Activated T-helper 1 cell treated with Interleukin-2 at 50 U/mL for 16 hours (primary cell): ENCODE measurements around the gene SYMPK.
"Not testable (repeated sequence)": the region's sequence is repeated elsewhere in the genome, so short reads cannot be mapped to it uniquely, and the experiment has no call there.

Experiments
- DNase-seq: peaks from one replicate; pipeline ENCODE4 v3.0.0-alpha.2; 2020; ENCODE audit warnings: low read depth

Gene SYMPK

DNA sequence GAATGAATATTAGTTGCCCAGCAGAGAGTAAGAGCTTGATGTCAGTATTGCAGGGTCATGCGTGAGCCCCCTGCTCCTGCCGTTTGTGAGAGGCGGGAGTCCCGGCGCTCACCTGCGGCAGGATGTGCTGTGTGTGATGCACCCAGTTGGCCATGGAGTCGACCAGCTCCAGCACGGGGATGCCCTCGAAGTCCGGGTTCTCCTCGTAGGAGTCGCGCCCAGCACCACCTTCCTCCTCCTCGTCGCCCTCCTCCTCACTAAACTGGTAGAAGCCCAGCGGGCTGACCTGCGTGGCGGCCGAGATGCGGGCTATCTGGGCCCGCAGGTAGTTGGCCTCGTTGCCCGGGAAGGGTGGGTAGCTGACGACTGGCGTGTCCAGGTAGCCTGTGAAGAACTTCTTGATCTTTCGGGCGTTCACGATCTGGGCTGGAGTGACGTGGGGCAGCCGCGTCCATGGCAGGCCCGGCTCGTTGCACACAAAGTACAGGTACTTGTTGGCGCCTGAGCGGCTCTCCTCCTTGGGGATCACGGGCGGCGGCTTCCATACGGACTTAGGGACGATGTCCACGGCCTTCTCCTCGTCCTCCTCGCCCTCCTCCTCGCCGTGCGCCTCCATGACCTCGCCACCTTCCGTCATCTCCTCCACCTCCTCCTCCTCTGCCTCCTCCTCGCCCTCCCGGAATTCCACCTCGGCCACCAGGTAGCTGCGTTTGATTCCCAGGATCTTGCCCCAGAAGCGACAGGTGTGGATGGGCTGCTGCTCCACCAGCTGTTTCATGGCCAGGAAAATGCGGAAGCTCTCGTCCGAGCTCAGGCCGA is 58.6 kb downstream of the SYMPK start:
- no peak for DNase-seq

DNA sequence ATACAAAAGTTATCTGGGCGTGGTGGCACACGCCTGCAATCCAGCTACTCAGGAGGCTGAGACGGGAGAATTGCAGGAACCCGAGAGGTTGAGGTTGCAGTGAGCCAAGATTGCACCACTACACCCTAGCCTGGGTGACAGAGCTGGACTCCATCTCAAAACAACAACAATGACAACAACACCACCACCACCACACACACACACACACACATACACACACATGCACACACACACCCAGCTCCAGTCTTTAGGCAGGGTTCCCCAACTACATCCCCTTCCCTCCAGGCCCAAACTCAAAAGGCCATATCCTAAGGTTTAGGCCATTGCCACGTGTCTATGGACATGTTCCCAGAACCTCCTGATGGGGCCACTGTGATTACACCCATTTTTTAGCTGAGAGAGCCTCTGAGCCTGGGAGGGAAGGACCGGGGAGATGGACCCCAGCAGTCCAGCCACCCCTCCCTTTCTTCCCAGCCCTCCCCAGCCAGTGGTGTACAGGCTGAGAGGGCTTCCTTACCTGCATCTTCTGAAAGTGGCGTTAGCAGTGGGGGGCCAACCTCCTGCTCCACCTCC is 61.3 kb downstream of the SYMPK start:
- DNase-seq, result no peak

DNA sequence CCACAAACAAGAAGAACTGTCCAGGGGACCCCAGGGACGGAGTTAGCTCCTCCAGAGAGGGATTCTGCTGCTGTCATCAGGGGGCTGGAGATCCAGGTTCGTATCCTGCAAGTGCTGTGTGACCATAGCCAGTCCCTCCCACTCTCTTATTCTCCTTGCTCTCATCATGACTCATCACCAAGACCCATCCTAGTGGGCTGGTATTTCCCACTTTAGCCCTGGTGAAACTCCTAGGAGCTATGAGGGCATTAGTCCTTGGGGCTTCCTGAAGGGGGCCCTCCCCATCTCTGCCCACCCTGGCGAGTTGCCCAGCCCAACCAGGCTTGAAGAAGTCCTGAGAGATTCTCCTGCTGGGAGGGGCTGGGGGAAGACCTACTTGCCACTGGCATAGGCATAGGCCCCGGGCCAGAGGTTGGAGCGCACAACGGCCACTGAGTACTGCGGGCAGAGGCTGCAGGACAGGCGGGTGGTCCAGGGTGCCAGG is 62.8 kb downstream of the SYMPK start:
- DNase-seq, result no peak

DNA sequence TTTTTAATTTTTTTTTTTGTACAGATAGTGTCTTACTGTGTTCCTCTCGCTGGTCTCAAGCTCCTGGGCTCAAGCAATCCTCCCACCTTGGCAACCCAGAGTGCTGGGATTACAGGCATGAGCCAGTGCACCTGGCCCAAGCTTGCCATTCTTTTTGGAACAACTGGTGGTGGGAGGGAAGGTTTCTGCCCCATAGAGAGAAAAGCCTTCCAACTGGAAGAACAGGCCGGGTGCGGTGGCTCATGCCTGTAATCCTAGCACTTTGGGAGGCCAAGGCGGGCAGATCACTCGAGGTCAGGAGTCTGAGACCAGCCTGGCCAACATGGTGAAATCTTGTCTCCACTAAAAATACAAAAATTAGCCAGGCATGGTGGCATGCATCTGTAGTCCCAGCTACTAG is 63.4 kb downstream of the SYMPK start:
- DNase-seq, result not testable (repeated sequence)

DNA sequence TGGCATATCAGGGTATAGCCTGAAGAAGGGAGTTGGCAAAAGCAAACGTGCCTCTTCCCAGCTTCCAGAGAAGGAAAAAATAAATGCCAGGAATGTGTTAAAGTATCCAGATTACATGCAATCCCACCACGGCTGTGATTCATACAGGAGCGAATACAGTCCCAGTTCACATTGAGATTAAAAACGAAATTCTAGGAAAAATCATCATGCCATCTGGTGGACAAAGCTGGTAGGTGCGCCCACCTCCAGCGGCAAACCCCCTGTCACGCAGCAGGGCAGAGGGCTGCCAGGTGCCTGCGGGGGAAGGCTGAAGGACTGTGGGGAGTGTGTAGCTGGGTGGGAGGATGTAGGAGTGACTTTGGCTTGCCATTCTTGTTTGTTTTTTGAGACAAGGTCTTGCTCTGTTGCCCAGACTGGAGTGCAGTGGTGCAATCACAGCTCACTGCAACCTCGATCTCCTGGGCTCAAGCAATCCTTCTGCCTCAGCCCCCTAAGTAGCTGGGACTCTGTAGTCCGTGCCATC is 63.9 kb downstream of the SYMPK start:
- peak; percentile 31 for DNase-seq

DNA sequence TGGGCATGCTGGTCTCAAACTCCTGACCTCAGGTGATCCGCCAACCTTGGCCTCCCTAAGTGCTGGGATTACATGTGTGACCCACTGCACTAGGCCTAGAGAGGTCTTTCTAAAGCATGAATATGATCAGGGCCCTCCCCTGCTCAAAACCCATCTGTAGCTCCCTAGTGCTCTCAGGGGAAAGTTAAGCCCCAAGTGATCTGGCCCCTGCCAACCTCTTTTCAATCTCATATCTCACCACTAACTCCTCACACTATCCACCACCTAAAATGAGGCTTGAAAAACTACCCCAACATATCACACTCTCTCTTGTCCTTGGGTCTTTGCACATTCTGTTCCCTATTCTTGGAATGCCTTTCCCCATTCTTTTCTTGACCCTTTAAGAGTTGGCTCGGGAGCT is 68.3 kb downstream of the SYMPK start:
- DNase-seq, result no peak

DNA sequence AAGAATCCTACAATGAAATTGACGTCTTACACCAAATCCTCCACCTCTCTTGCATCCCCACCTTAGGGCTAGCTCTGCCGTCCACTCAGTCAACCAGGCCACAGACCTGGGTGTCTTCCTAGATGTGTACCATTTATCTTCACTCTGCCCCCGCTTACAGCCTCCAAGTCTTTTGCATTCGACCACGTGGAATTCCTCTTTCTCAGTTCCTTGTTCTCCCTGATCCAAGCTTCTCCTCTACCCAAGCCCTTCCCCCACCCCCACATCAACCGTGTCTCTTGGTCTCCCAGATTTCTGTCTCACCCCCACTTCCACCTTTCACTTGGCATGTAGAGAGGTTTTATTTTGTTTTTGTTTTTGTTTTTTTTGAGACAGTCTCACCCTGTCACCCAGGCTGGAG is 69.1 kb downstream of the SYMPK start:
- no peak for DNase-seq

DNA sequence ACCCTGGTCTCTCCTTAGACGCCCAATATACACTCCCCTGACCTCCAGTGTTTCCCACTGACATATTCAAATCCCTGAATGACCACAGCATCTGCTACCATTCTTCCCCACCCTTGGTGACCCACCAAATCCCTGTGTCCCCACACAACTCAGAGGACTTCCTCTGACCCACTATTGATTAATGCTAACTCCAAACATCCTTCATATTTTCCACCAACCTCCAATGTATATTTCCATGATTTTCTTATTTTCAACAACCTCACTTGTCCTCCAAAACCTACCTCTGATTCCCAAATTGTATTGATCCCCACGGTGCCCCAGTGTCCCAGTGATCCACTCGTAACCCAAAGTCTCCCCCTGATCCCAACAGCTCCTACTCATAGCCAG is 69.8 kb downstream of the SYMPK start:
- no peak for DNase-seq

DNA sequence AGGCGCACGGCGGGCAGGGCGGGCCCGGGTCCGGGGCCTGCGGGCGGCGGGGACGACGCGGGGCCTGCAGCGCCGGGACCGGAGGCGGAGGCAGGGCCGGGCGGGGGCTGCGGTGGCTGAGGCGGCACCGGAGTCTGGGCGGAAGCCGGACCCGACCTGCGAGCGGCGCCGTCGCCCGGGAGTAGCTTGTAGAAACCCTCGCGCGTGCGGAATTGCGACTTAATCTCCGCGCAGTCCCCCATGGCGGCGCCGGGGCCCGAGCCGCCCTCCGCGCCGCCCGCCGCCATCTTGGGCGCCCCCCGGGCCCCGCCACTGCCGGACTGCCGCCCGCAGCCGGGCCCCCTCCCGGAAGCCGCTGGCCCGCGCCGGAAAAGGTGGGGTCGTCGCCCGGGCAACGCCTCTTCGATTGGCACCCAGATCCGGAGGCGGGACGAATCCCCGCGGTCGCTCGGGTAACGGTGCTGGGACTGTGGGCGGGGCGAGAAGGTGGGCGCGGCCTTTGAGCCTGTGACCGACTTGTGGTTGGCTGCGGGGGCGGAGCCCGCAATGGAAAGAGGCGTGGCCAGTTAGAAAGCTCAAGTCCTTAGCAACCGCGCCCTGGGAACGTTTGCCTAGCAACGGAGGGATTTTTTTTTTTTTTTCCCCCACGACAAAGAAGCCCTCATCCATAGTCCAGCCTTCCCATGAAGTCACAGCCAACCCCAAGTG is 70.3 kb downstream of the SYMPK start, which contains the start of gene DMWD:
Gene DMWD, minus strand, starts transcription at position 376 of the 708 bp plus-strand sequence. Its CDS starts 89 bp downstream, at position 287.
- peak; percentile 99 for DNase-seq

DNA sequence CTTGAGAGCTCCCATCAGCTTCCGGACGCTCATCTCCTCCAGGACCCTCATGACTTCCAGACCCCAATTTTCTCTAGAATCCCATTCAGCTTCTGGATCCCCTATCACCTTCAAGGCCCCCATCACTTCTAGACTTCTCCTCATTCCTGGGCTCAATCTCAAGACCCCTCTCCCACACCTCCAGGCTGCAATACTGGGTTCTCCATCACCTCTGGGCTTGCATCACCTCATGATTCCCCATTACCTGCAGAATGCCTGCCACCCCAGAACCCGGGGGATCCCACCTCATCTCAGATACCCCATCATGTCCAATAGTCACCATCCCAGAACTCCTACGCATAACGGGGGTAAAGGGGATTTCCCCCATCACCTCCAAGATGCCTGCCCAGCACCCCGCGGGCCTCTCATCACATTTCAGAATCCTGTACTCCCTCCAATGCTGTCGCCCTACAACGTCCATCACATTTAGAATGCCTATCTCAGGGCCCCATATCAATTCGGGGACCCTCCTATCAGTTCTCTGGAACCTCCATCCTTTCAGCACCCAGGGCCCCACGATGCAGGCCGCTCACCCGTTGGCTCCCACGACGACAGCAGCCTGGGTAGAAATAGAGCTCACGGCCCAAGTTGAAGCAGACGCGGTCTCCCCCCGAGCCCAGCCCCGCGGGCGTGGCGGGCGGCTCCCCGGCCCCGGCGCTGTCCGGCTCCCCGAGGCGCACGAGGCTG is 71.0 kb downstream of the SYMPK start:
- no peak for DNase-seq

DNA sequence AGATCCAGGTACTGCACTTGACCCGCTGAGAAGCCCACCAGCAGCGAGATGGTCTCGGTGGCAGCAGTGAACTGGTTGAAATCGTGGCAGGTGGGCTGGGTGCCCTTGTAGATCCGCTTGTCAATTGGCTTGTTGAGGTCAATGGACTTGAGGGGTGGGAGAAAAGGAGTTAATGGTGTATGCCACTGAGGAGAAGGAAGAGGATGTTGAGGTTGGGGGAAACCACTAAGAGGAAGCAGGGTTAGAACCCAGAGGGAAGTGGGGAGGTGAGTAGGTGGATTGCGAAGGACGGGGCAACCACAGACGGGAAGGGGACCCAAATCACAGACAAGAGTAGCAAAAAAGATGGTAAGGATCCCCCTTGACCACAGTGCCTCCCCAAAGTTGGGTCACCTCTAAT is 72.0 kb downstream of the SYMPK start:
- DNase-seq, result no peak

DNA sequence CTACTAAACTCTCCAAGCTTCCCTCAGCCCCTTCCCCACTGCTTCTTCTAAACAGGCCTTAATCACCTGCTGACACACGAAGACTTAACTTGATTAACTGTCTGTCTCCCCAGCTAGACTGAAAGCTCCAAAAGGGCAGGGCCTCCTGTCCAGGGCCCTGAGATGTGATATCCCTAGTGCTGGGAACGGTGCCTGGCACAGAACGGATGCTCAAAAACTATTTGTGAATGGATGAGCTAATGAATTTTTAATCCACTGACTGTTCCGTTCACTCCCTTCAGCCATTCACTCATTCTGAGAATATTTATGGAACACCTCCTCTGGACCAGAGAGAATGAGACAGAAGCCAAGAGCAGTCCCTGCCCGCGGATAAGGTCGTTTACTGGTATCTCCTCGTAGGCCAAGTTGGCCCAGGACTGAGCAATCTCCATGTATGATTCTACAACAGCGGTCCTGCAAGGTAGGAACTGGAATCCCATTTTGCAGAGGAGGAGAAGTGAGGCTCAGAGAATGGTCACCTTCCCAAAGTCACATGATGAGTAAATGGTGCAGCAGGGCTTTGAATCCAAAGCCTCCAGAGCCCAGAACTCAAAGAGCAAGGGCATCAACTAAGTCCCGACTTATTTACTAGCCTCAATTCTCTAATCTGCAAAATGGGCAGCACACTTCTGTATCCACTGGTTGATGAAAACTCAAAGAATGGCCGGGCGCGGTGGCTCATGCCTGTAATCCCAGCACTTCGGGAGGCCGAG is 73.7 kb downstream of the SYMPK start:
- no peak for DNase-seq

DNA sequence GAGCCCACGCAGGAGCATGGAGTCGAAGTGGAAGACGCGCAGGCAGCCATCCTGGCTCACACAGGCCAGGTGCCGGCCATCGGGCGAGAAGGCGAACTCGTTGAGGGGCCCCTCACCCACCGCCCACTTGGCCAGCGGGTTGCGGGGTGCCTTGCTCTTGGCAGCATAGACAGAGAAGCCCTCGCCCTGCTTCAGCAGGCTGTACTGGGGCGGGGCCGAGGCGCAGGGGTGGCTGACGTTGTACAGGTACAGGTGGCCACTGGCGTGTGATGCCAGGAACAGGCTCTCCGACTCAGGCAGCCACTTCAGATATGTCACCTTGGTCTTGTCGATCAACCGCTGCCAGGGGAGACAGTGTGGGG is 76.4 kb downstream of the SYMPK start:
- DNase-seq, result no peak

DNA sequence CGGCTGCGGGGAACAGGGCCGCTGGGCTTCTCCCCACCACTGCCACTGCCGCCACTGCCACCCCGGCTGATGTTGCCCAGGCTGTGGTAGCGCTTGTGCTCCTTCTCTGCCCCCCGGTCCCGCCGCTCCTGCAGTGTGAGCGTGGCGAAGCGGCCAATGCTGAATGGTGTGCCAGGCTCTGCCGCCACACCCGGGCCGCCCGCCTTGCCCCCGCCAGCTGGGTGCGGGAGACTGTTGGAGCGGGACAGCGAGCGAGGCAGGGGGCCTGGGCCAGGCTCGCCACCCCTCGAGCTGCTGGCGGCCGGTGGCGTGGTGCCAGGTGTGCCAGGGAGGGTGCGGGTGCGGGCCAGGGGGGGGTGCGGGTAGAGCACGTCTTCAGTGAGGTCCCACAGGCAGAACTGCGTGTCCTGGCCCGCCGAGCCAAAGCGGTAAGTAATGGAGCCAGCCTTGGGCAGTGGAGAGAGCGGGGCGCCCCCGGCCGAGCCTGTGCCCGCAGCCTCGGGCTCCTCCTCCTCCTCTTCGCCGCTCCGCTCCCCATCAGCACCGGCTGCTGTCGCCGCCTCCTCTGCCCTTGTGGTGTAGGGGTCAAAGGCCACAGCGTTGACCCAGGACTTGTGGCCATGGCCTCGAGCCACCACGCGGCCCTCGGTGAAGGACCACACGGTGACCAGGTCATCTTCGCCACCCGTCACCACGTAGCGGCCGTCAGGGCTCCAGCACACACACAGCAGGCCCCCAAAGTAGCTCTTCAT is 77.0 kb downstream of the SYMPK start:
- no peak for DNase-seq

DNA sequence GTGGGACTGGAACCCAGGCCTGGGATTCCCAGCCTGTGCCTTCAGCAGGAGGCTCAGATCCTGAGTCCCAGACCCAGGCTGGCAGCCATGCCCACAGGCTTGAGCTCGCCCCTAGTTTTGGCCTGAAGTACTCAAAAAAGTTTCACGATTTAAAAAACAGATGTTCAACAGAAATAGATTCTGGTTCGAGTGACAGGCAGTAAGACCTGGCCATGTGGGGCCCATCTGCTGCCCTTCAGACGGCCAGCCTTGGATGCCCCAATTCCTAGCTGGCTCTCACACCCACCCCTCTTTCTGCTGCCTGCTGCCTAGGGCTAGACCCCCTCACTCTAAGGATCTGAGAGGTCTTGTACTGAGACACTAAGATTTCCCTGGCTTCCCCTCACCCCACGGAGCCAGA is 77.8 kb downstream of the SYMPK start:
- no peak for DNase-seq

DNA sequence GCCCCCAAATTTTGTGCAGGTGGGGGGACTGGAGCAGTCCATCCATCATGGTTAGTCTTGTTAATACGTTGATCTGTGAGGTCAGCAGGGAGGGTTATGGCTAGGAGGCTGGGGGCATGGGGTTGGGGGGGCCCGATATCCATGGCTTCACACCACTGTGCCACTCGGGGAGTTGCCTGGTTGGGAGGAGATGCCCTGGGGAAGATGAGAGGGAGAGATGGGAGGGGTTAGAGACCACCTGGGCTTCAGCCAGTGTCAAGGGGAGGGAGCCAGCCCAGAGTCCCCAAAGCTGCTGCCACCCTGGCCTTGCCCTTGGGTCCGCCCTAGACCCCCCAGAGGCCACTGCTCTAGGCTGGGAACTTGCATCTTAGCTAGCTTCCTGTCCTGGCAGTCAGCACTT is 78.9 kb downstream of the SYMPK start:
- DNase-seq, result no peak

DNA sequence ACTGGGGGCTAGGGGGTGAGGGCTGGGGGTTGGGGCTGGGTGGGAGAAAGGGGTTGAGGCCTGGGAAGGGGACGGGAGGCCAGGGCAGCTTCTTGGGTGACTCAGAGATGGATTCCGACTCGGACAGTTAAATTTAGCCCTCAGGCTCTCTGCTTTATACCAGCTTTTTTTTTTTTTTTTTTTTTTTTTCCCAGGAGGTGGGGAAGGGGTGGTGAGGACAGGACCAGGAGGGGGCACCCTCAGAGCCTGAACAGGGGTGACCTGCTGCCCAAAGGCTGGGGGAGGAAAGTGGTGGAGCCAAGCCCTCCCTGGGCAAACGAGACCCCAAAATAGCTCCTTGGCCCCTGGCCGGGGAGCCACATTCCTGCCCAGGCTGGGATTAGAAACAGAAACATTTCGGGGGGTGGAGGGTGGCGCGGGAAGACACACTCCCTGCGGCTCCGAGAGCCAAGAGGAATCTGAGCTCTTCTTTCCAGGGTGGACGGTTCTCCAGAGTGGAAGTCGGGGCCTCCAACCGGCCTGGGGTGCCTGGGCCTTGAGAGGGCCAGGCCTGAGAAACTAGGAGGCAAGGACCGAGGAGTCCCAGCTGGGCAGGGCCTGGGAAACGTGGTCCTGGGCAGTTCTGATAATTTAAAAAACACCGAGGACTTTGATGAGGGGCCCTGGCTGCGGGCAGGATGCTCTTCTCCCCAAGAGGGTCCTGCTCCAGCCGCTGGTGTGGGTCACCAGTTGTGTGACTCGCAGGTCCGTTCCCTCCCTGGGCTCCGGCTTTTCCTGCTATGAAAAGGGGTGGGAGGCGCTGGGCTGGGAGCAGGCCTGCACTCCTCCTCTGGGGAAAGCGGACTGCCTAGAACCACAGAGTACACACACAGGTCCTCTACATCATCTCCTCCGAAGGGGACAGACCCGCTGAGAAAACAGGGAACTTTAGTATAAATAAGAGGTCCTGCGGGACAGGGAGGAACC is 79.8 kb downstream of the SYMPK start:
- DNase-seq, result no peak

DNA sequence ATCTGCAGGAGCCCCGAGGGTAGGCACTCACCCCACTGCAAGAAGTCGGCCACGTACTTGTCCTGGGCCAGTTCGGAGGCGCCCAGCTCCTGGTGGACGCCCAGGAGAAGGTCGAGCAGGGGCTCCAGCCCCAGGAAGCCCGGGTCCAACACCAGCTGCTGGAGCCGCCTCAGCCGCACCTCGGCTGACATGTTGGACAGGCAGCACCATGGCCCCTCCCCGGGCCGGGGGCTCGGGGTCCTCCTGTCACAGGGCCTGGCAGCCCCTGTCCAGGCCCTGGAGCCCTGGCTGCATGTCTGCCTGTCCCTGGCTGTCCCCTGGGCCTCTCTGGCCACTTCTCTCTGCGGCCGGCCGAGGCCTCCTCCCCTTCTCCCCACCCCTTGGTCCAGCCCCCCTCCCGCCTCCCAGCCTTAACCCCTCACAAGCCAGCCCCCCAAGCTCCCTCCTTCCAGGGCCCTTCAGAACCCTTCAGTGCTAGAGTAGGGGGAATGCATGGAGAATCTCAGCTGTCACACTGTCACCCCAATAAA is 80.7 kb downstream of the SYMPK start, which contains the start of gene DMPK:
Gene DMPK, minus strand, starts transcription at position 329 of the 530 bp plus-strand sequence. Its CDS starts 138 bp downstream, at position 191.
- DNase-seq, result no peak
